HEK293 (cell line): ENCODE data around the gene GRK5.
"Not testable (repeated sequence)": the region's sequence is repeated elsewhere in the genome, so short reads cannot be mapped to it uniquely, and the experiment has no call there.

Experiments
- CTCF ChIA-PET: fragments of 350-600 bp; formaldehyde crosslinking; extraction: SDS; loops from one replicate; lab custom pipeline; 2021; ENCODE audit warnings: antibody characterized with exemption; lab: Yijun Ruan, JAX
- POLR2A ChIA-PET: fragments of 300-600 bp; formaldehyde crosslinking; extraction: SDS; loops from one replicate; lab custom pipeline; 2020; ENCODE audit warnings: antibody characterized with exemption, inconsistent platforms; lab: Yijun Ruan, JAX
- H3K27ac ChIP-seq: fragments of 200-500 bp; sonication (Bioruptor generic); 2 replicates; pipeline ENCODE4 v1.5.1; 2014; ENCODE audit warnings: low read depth, low read length, control low read depth, inconsistent platforms; ENCODE audit errors: extremely low read depth
- H3K36me3 ChIP-seq, 2 experiments: fragments of 200-500 bp in 1 of 2; sonication (Bioruptor generic) in 1 of 2; 1 replicate in 1 of 2; 2 replicates in 1 of 2; pipeline ENCODE4 v1.5.1; 2014 to 2017; ENCODE audit warnings: inconsistent platforms in 2 of 2, low read length in 2 of 2; ENCODE audit not compliant: control insufficient read depth in 2 of 2, insufficient read depth in 1 of 2
- H3K4me1 ChIP-seq: fragments of 200-500 bp; sonication (Bioruptor generic); 2 replicates; pipeline ENCODE4 v1.5.1; 2014; ENCODE audit warnings: mild to moderate bottlenecking, low read length, inconsistent platforms; ENCODE audit not compliant: control insufficient read depth, insufficient read depth
- H3K4me3 ChIP-seq: 2 replicates; pipeline ENCODE4 v1.5.1; 2011; ENCODE audit warnings: low read depth, mild to moderate bottlenecking, control low read depth, low read length, moderate library complexity
- H3K9me3 ChIP-seq: fragments of 200-500 bp; sonication (Bioruptor generic); 2 replicates; pipeline ENCODE4 v1.5.1; 2014; ENCODE audit warnings: low read depth, low read length, inconsistent platforms; ENCODE audit not compliant: control insufficient read depth, insufficient read depth
- HOXC10 ChIP-seq: sonication (generic); formaldehyde crosslinking; IDR thresholded peaks from 2 replicates; pipeline ENCODE4 v1.8.1; 2023; ENCODE audit warnings: mild to moderate bottlenecking, missing genetic modification reagents
- KLF1 ChIP-seq: fragments of 450-650 bp; formaldehyde crosslinking; IDR thresholded peaks from 2 replicates; pipeline ENCODE4 v1.5.1; 2016; ENCODE audit warnings: missing biosample characterization, missing genetic modification characterization
- SETDB1 ChIP-seq: IDR thresholded peaks from one replicate; pipeline ENCODE4 v1.6.1; 2017; ENCODE audit warnings: mild to moderate bottlenecking, low read length, moderate library complexity, mixed read lengths; ENCODE audit not compliant: insufficient read length
- ZIC2 ChIP-seq: fragments of 450-650 bp; formaldehyde crosslinking; IDR thresholded peaks from 2 replicates; pipeline ENCODE4 v1.5.1; 2016; ENCODE audit warnings: missing biosample characterization, missing genetic modification characterization
- ZNF146 ChIP-seq: fragments of 450-650 bp; formaldehyde crosslinking; IDR thresholded peaks from 2 replicates; pipeline ENCODE4 v1.5.1; 2016; ENCODE audit warnings: missing biosample characterization, missing genetic modification characterization
- ZNF623 ChIP-seq: fragments of 450-650 bp; formaldehyde crosslinking; IDR thresholded peaks from 2 replicates; pipeline ENCODE4 v1.5.1; 2016; ENCODE audit warnings: missing biosample characterization, missing genetic modification characterization
- ZNF777 ChIP-seq: fragments of 450-650 bp; formaldehyde crosslinking; IDR thresholded peaks from 2 replicates; pipeline ENCODE4 v1.5.1; 2017; ENCODE audit warnings: missing biosample characterization, missing genetic modification characterization, borderline replicate concordance
- ZNF843 ChIP-seq: fragments of 450-650 bp; formaldehyde crosslinking; IDR thresholded peaks from 2 replicates; pipeline ENCODE4 v1.5.1; 2016; ENCODE audit warnings: missing biosample characterization, missing genetic modification characterization
- TF ChIP-seq, protein P1 (sequence below): fragments of 450-650 bp; formaldehyde crosslinking; IDR thresholded peaks from 2 replicates; pipeline ENCODE4 v1.5.1; 2016; ENCODE audit warnings: missing biosample characterization, missing genetic modification characterization
- TF ChIP-seq, protein P2 (sequence below): fragments of 450-650 bp; formaldehyde crosslinking; IDR thresholded peaks from 2 replicates; pipeline ENCODE4 v1.5.1; 2016; ENCODE audit warnings: missing biosample characterization, missing genetic modification characterization

GRK5 gene

DNA sequence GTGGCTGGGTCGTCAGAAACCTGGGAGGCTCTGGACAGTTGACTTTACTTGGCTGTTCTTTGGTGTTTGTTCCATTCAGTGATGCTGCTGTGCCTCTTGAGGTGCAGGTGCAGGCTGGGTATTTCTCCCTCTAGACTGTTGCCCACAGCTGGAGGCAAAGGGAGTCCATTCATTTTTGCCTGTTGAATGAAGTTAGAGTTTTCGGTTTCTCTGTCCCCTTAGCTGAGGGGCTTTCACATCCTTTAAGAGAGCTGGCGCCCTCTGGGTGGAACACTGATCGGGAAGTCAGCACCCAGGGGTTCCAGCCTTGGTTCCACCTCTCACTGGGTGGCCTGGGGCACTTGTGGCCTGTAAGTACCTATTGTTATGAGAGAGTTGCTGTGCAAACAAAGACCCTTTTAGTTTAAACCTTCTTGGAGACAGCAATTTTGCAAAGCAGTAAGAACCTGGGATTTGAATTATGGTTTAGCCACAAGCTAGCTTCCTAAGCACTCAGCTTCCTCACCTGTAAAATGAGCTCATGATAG lies 67.2 kb downstream of the GRK5 start:
- peaks cover 9% of the 10 kb centered on the region for H3K4me1 ChIP-seq
- H3K27ac ChIP-seq, result no peak overlapping the region
- TF ChIP-seq ZIC2 (tag by site-specific recombination) (peak; percentile 54), KLF1 (no peak)
- POLR2A ChIA-PET, result no interaction called here
- no peaks in the 10 kb centered on the region for H3K9me3 ChIP-seq
- H3K36me3 ChIP-seq, result no peaks in the 10 kb centered on the region
- CTCF ChIA-PET, result interaction anchor here (0.6 to 0.9 kb wide), 3 partner anchors 8 to 62 kb away, joined by 3 read pairs; no protein-coding TSS in a partner anchor
- no peak overlapping the region for H3K4me3 ChIP-seq

DNA sequence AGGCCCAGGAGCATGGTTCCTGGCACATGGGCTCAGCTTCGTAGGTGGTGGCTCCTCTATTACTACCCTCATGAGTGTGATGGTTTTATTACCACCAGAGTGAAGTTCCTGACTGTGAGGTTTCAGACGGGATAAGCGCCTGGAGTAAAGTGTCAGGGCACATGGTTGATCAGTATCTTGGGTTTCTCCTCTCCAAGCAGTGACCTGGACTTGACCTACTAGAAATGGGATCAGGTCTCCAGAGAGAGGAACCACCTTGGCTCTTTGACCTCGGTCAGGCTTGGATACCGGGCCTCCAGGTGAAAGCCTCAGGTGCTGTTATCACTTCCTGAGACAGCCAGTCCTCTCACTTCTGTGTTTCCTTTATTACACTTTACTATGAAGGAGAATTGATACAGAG lies 67.7 kb downstream of the GRK5 start:
- H3K9me3 ChIP-seq, result no peaks in the 10 kb centered on the region
- peaks cover 9% of the 10 kb centered on the region for H3K4me1 ChIP-seq
- H3K36me3 ChIP-seq, result no peaks in the 10 kb centered on the region
- H3K4me3 ChIP-seq, result no peak overlapping the region
- no peak for TF ChIP-seq ZNF843 (tag by site-specific recombination)
- TF ChIP-seq, all 188 proteins: peak for 0
- ChIA-PET POLR2A (no interaction called here), CTCF (interaction anchor here (0.9 kb wide), 1 partner anchor 9 kb away, joined by 3 read pairs; no protein-coding TSS in a partner anchor)
- no peak overlapping the region for H3K27ac ChIP-seq

DNA sequence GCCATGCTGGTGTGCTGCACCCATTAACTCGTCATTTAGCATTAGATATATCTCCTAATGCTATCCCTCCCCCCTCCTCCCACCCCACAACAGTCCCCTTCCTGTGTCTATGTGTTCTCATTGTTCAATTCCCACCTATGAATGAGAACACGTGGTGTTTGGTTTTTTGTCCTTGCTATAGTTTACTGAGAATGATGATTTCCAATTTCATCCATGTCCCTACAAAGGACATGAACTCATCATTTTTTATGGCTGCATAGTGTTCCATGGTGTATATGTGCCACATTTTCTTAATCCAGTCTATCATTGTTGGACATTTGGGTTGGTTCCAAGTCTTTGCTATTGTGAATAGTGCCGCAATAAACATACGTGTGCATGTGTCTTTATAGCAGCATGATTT lies 68.8 kb downstream of the GRK5 start:
- CTCF ChIA-PET, POLR2A ChIA-PET: not testable (repeated sequence)

DNA sequence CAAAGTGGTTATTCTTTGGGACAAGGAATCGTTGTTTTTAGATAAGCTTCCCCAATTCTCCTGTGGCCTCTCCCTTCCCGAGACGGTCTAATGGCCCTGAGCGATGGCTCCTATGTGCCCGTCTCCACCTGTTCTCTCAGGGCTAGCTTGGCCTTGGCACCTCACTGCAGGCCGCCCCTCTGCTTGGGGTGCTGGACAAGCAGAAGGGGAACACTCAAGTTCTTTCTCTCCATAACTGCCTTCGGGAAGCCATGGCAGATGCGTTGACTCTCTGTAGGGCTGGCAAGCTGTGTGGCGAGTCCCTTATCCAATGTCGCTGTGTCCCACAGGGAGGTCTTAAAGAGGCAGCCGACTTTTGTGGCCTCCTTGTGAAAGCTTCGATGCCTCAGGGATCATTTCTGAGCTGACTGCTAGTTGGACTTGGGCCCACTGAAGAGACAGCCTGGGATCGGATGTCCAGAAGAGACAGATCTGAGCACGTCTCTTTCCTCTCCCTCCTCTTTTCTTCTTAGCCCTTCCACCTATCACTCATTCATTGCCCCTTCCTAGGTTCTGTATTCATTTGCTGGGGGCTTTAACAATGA lies 70.8 kb downstream of the GRK5 start:
- no peak overlapping the region for H3K4me3 ChIP-seq
- CTCF ChIA-PET, result no interaction called here
- H3K4me1 ChIP-seq, result 0 out of 2 replicates have a peak, but pooled peaks cover 2% of the 10 kb centered on the region
- POLR2A ChIA-PET, result no interaction called here
- TF ChIP-seq, protein P1, sequence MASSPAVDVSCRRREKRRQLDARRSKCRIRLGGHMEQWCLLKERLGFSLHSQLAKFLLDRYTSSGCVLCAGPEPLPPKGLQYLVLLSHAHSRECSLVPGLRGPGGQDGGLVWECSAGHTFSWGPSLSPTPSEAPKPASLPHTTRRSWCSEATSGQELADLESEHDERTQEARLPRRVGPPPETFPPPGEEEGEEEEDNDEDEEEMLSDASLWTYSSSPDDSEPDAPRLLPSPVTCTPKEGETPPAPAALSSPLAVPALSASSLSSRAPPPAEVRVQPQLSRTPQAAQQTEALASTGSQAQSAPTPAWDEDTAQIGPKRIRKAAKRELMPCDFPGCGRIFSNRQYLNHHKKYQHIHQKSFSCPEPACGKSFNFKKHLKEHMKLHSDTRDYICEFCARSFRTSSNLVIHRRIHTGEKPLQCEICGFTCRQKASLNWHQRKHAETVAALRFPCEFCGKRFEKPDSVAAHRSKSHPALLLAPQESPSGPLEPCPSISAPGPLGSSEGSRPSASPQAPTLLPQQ (tag by site-specific recombination), result 0 out of 2 replicates have a peak, but pooled peaks have one; percentile 43
- TF ChIP-seq HOXC10 (CRISPR knock-in tag), result no peak
- TF ChIP-seq ZNF777 (tag by site-specific recombination), result no peak
- H3K9me3 ChIP-seq, result no peaks in the 10 kb centered on the region
- H3K36me3 ChIP-seq, result no peaks in the 10 kb centered on the region
- H3K27ac ChIP-seq, result no peak overlapping the region

More for the DNA sequence above, 68.8 kb downstream of the GRK5 start:
- not testable (repeated sequence) for H3K36me3 ChIP-seq, H3K9me3 ChIP-seq, H3K27ac ChIP-seq, H3K4me3 ChIP-seq, H3K4me1 ChIP-seq
- TF ChIP-seq, protein P2, sequence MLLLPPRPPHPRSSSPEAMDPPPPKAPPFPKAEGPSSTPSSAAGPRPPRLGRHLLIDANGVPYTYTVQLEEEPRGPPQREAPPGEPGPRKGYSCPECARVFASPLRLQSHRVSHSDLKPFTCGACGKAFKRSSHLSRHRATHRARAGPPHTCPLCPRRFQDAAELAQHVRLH, result 0 out of 2 replicates have a peak, but pooled peaks have one; percentile 18
- TF ChIP-seq ZNF146 (tag by site-specific recombination), result peak; percentile 90

GRCh38 chr10:119279441-119279840 lies 72.1 kb downstream of the GRK5 start:
- no peak overlapping the region for H3K27ac ChIP-seq
- no peaks in the 10 kb centered on the region for H3K36me3 ChIP-seq
- H3K4me3 ChIP-seq, result no peak overlapping the region
- CTCF ChIA-PET, result interaction anchor here (1.2 kb wide), 1 partner anchor 11 kb away, joined by 3 read pairs; no protein-coding TSS in a partner anchor
- no peak for TF ChIP-seq ZNF623 (tag by site-specific recombination)
- TF ChIP-seq SETDB1, result no peak
- H3K9me3 ChIP-seq, result no peaks in the 10 kb centered on the region
- POLR2A ChIA-PET, result no interaction called here
- 0 out of 2 replicates have a peak, but pooled peaks cover 2% of the 10 kb centered on the region for H3K4me1 ChIP-seq
